Natural killer cell (primary cell): Measurements from ENCODE around the gene UFC1. TPM values are rescaled to one million over a fixed set of nuclear protein-coding genes. Genes with fewer than 3 reads are reported as not detected.

ENCODE experiments used
- ATAC-seq, 3 donors: fragments of 150-1000 bp in 2 of 3; fragments of 200-7000 bp in 1 of 3; cut with Tn5 transposase; 1 replicate in 1 of 3; 2 replicates in 2 of 3; pipeline ENCODE4 v1.10.0; 2021; ENCODE audit warnings: mild to moderate bottlenecking in 2 of 3, moderate library complexity in 2 of 3
- DNase-seq, 2 donors: peaks; one replicate each; pipeline versions ENCODE4 v3.0.0 to v3.0.0-alpha.2; 2013 to 2021; ENCODE audit warnings: mixed read lengths in 1 of 2
- H3K27ac ChIP-seq: one replicate; pipeline ENCODE4 v1.5.1; 2013; ENCODE audit warnings: mild to moderate bottlenecking, low read length
- H3K27me3 ChIP-seq: one replicate; pipeline ENCODE4 v1.6.1; 2013; ENCODE audit warnings: low read length; ENCODE audit not compliant: control insufficient read depth, insufficient read depth
- H3K36me3 ChIP-seq: one replicate; pipeline ENCODE4 v1.6.1; 2013; ENCODE audit warnings: low read length; ENCODE audit not compliant: control insufficient read depth, insufficient read depth
- H3K4me1 ChIP-seq: one replicate; pipeline ENCODE4 v1.6.1; 2013; ENCODE audit warnings: low read length; ENCODE audit not compliant: control insufficient read depth, insufficient read depth
- H3K4me3 ChIP-seq: one replicate; pipeline ENCODE4 v1.5.1; 2013; ENCODE audit warnings: low read length
- H3K9me3 ChIP-seq: one replicate; pipeline ENCODE4 v1.6.1; 2013; ENCODE audit warnings: low read length; ENCODE audit not compliant: control insufficient read depth, insufficient read depth
- H3K27ac Mint-ChIP-seq, 2 donors: one replicate each; pipeline ENCODE4 v1.8.0; 2022; ENCODE audit warnings: mild to moderate bottlenecking in 2 of 2, mixed read lengths in 2 of 2, moderate library complexity in 1 of 2
- H3K27me3 Mint-ChIP-seq, 2 donors: one replicate each; pipeline ENCODE4 v1.8.0; 2022; ENCODE audit warnings: low read depth in 2 of 2, mixed read lengths in 2 of 2
- H3K36me3 Mint-ChIP-seq: one replicate; pipeline ENCODE4 v1.8.0; 2022; ENCODE audit warnings: mixed read lengths
- H3K4me1 Mint-ChIP-seq, 2 donors: one replicate each; pipeline ENCODE4 v1.8.0; 2022; ENCODE audit warnings: mixed read lengths in 2 of 2
- H3K4me3 Mint-ChIP-seq: one replicate; pipeline ENCODE4 v1.8.0; 2022; ENCODE audit warnings: mild to moderate bottlenecking, moderate library complexity, mixed read lengths
- H3K9me3 Mint-ChIP-seq, 2 donors: one replicate each; pipeline ENCODE4 v1.8.0; 2022; ENCODE audit warnings: mixed read lengths in 2 of 2
- WGBS: methylation state at CpG from one replicate; pipeline ENCODE4 v1.1.7; 2013; ENCODE audit warnings: missing lambda C conversion rate; ENCODE audit not compliant: insufficient coverage; 5-methylcytosine and 5-hydroxymethylcytosine counted together
- intact Hi-C: fragments of 100-400 bp; cut with micrococcal nuclease; formaldehyde crosslinking; loops from one replicate; pipeline ENCODE4 v1.14.2; 2022
- total RNA-seq, 4 donors: library from RNA; stranded (reverse); fragments of 120-200 nt in 1 of 4; gene quantifications; one replicate each; pipeline versions ENCODE4 v1.2.3 to v1.2.4, GENCODE V29; 2013 to 2022
- TF ChIP-seq, protein P1 (sequence below): fragments of 200-600 bp; IDR thresholded peaks from one replicate; pipeline ENCODE4 v1.8.0; 2022; ENCODE audit warnings: antibody characterized with exemption

Gene UFC1
- total RNA-seq, 3 donors from 2014 or later (not counting 1 experiment from before 2014, with no cell fraction given), result 109 to 155 (median 117) TPM

- Mint-ChIP-seq H3K4me1 (peaks cover 37 to 67% of the 10 kb centered on the region in 2 donors), H3K27ac (peak within 1 kb of the TSS; percentile 79 to 97), H3K4me3 (peak within 1 kb of the TSS; percentile 91), H3K9me3 (no peaks in the 10 kb centered on the region), H3K36me3 (peaks cover 12% of the 10 kb centered on the region), H3K27me3 (no peaks in the 10 kb centered on the region)
- Histone ChIP-seq H3K4me1 (peaks cover 28% of the 10 kb centered on the region), H3K4me3 (peak within 1 kb of the TSS; percentile 86), H3K27me3 (no peaks in the 10 kb centered on the region), H3K36me3 (peaks cover 22% of the 10 kb centered on the region), H3K27ac (peak within 1 kb of the TSS; percentile 84), H3K9me3 (no peaks in the 10 kb centered on the region)
- 5% methylated on average over 60 of the region's 60 CpGs for whole genome bisulfite sequencing
- peak; percentile 93 to 96 for DNase-seq
- TF ChIP-seq, protein P1, sequence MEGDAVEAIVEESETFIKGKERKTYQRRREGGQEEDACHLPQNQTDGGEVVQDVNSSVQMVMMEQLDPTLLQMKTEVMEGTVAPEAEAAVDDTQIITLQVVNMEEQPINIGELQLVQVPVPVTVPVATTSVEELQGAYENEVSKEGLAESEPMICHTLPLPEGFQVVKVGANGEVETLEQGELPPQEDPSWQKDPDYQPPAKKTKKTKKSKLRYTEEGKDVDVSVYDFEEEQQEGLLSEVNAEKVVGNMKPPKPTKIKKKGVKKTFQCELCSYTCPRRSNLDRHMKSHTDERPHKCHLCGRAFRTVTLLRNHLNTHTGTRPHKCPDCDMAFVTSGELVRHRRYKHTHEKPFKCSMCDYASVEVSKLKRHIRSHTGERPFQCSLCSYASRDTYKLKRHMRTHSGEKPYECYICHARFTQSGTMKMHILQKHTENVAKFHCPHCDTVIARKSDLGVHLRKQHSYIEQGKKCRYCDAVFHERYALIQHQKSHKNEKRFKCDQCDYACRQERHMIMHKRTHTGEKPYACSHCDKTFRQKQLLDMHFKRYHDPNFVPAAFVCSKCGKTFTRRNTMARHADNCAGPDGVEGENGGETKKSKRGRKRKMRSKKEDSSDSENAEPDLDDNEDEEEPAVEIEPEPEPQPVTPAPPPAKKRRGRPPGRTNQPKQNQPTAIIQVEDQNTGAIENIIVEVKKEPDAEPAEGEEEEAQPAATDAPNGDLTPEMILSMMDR, result no peak
- intact Hi-C loops, result no loop called here
- peak; percentile 93 to 96 (median 95) for ATAC-seq
These were observed 5.5 kb downstream of the UFC1 start, which contains the start of gene USP21 for GRCh38 chr1:161159087-161159912. TSS of gene USP21 (plus strand) at chr1:161159500. CDS start at chr1:161160641, 1,141 bp downstream.

GRCh38 chr1:161159913-161160243 is 6.1 kb downstream of the UFC1 start:
- peaks cover 26% of the 10 kb centered on the region for H3K36me3 ChIP-seq
- H3K9me3 ChIP-seq, result no peaks in the 10 kb centered on the region
- no peaks in the 10 kb centered on the region for H3K27me3 ChIP-seq
- Mint-ChIP-seq H3K4me3 (peak overlapping the region; percentile 91), H3K9me3 (no peaks in the 10 kb centered on the region), H3K27ac (peak overlapping the region; percentile 79 to 97), H3K4me1 (peaks cover 35 to 64% of the 10 kb centered on the region in 2 donors), H3K36me3 (peaks cover 12% of the 10 kb centered on the region), H3K27me3 (no peaks in the 10 kb centered on the region)
- peaks cover 22% of the 10 kb centered on the region for H3K4me1 ChIP-seq
- no peak for ATAC-seq
- 16% methylated on average over 11 of the region's 11 CpGs for WGBS
- intact Hi-C loops, result no loop called here
- DNase-seq, result no peak
- H3K4me3 ChIP-seq, result peak overlapping the region; percentile 86
- H3K27ac ChIP-seq, result peak overlapping the region; percentile 84
- TF ChIP-seq, protein P1, result no peak

- Mint-ChIP-seq H3K9me3 (no peaks in the 10 kb centered on the region), H3K27me3 (no peaks in the 10 kb centered on the region), H3K27ac (peak overlapping the region in 1 of 2 donors; percentile 97), H3K4me1 (peaks cover 35 to 64% of the 10 kb centered on the region in 2 donors), H3K36me3 (peaks cover 12% of the 10 kb centered on the region), H3K4me3 (peak overlapping the region; percentile 91)
- Histone ChIP-seq H3K27me3 (no peaks in the 10 kb centered on the region), H3K36me3 (peaks cover 26% of the 10 kb centered on the region), H3K4me3 (no peak overlapping the region), H3K4me1 (peaks cover 28% of the 10 kb centered on the region), H3K9me3 (no peaks in the 10 kb centered on the region), H3K27ac (no peak overlapping the region)
- TF ChIP-seq, protein P1, result no peak
- 96% methylated on average over 22 of the region's 22 CpGs for WGBS
- ATAC-seq (no peak), DNase-seq (no peak)
- intact Hi-C loops, result no loop called here
These were observed 6.9 kb downstream of the UFC1 start for GRCh38 chr1:161160671-161161145.
